Pons (tissue), 1 donor: ENCODE data around the gene NELFCD.
"Not testable (repeated sequence)": the region's sequence is repeated elsewhere in the genome, so short reads cannot be mapped to it uniquely, and the experiment has no call there.

Experiments
- DNase-seq: peaks from one replicate; pipeline ENCODE4 v3.0.0-alpha.2; 2016; ENCODE audit warnings: low spot score

NELFCD gene

GRCh38 chr20:59025511-59025910 lies 44.5 kb downstream of the NELFCD start:
- DNase-seq, result no peak

- no peak for DNase-seq
These were observed 46.1 kb downstream of the NELFCD start for GRCh38 chr20:59026904-59027740.

- no peak for DNase-seq
These were observed 46.8 kb downstream of the NELFCD start for GRCh38 chr20:59027741-59028320.

GRCh38 chr20:59028812-59029211 lies 47.8 kb downstream of the NELFCD start:
- DNase-seq, result no peak

GRCh38 chr20:59030911-59031563 lies 50.0 kb downstream of the NELFCD start:
- DNase-seq, result no peak

GRCh38 chr20:59031564-59032022 lies 50.5 kb downstream of the NELFCD start:
- no peak for DNase-seq

GRCh38 chr20:59032023-59032712 lies 51.1 kb downstream of the NELFCD start, which contains the start of gene ATP5F1E:
Gene ATP5F1E, minus strand, starts transcription at chr20:59032335. Its CDS starts 84 bp downstream, at chr20:59032251.
- DNase-seq, result peak; percentile 93

- no peak for DNase-seq
These were observed 51.6 kb downstream of the NELFCD start for GRCh38 chr20:59032713-59033059.

GRCh38 chr20:59033093-59033492 lies 52.0 kb downstream of the NELFCD start:
- DNase-seq, result no peak

GRCh38 chr20:59033616-59034165 lies 52.6 kb downstream of the NELFCD start:
- no peak for DNase-seq

GRCh38 chr20:59035381-59035780 lies 54.3 kb downstream of the NELFCD start:
- no peak for DNase-seq

- no peak for DNase-seq
These were observed 56.3 kb downstream of the NELFCD start for GRCh38 chr20:59037386-59037785.

- DNase-seq, result no peak
These were observed 58.2 kb downstream of the NELFCD start for GRCh38 chr20:59039233-59039632.

GRCh38 chr20:59040667-59041066 lies 59.6 kb downstream of the NELFCD start:
- no peak for DNase-seq

- not testable (repeated sequence) for DNase-seq
These were observed 60.4 kb downstream of the NELFCD start for GRCh38 chr20:59041487-59041886.

GRCh38 chr20:59042151-59042795 lies 61.2 kb downstream of the NELFCD start, which contains the start of gene PRELID3B:
Gene PRELID3B, minus strand, starts transcription at chr20:59042786. Its CDS starts 56 bp downstream, at chr20:59042730.
- no peak for DNase-seq

GRCh38 chr20:59042796-59043631 lies 62.0 kb downstream of the NELFCD start:
- DNase-seq, result peak; percentile 92

- no peak for DNase-seq
These were observed 62.6 kb downstream of the NELFCD start for GRCh38 chr20:59043698-59044097.

- DNase-seq, result no peak
These were observed 63.2 kb downstream of the NELFCD start for GRCh38 chr20:59044295-59044694.
